ENCODE data around the gene MALSU1.
A peak's percentile ranks its signal among the peaks of the same experiment; 100 is the strongest.

DNA sequence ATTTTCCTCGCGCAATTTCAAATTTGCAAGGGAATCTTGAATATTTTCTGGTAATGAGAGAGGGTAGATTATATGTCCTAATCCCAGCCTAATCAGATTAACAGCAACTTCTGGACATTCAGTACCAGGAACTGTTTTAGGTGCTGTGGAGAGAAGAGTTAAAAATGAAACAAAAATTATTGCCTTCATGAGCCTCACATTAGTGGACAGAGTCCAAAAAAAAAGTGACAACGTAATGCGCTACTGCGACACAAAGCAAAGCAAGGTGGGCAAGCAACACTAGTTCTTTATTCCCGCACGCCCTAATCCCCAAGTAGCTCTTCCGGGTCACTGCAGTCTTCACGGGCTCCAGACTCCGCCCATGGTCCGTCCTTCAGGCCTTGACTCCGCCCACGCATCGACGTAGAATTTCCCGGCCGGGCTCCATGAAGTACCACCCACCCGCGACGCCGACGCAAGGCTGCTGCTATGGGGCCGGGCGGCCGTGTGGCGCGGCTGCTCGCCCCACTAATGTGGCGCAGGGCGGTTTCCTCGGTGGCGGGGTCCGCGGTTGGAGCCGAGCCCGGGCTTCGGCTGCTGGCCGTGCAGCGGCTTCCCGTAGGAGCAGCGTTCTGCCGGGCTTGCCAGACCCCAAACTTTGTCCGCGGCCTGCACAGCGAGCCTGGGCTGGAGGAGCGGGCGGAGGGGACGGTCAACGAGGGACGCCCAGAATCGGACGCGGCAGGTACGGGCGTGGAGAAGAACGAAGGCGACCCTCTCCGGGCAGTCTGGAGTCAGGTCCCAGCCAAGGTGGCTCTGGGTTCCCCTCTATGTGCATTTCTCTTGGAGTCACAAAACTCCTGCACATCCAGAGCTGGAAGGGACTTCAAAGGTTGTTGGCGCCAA, at the start of gene MALSU1:
- TF ChIP-seq, protein P1, sequence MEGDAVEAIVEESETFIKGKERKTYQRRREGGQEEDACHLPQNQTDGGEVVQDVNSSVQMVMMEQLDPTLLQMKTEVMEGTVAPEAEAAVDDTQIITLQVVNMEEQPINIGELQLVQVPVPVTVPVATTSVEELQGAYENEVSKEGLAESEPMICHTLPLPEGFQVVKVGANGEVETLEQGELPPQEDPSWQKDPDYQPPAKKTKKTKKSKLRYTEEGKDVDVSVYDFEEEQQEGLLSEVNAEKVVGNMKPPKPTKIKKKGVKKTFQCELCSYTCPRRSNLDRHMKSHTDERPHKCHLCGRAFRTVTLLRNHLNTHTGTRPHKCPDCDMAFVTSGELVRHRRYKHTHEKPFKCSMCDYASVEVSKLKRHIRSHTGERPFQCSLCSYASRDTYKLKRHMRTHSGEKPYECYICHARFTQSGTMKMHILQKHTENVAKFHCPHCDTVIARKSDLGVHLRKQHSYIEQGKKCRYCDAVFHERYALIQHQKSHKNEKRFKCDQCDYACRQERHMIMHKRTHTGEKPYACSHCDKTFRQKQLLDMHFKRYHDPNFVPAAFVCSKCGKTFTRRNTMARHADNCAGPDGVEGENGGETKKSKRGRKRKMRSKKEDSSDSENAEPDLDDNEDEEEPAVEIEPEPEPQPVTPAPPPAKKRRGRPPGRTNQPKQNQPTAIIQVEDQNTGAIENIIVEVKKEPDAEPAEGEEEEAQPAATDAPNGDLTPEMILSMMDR (IDR thresholded peaks at IDR 0.05), result no peak
- TF ChIP-seq POLR2A (IDR thresholded peaks at IDR 0.05) (peak; percentile 88), EP300 (IDR thresholded peaks at IDR 0.05; ENCODE audit: low read depth) (no peak)

All from transverse colon (tissue), 3 donors.